H1 (cell line): ENCODE results near the gene VRK3. TPM values are rescaled to one million over a fixed set of nuclear protein-coding genes. Genes with fewer than 3 reads are reported as not detected.

Experiments
- CTCF ChIA-PET: fragments of 300-600 bp; sonication (Branson Sonifier 250); formaldehyde crosslinking; loops from one replicate; lab custom pipeline; 2021; ENCODE audit not compliant: partially characterized antibody; lab: Charles Lee
- POLR2A ChIA-PET: fragments of 300-600 bp; sonication (Branson Sonifier 250); formaldehyde crosslinking; loops from one replicate; lab custom pipeline; 2021; ENCODE audit warnings: inconsistent platforms; ENCODE audit not compliant: partially characterized antibody; lab: Charles Lee
- DNase-seq, 2 experiments: peaks; one replicate each; pipeline versions ENCODE4 v3.0.0 to v3.0.0-alpha.2; 2010 to 2022; ENCODE audit warnings: low spot score in 2 of 2, low read depth in 1 of 2, mixed read lengths in 1 of 2
- FAIRE-seq: peaks from 2 replicates; lab custom pipeline; 2011; peaks lifted over from hg19 to GRCh38; lab: Jason Lieb, UNC
- H2AFZ ChIP-seq: 2 replicates; pipeline ENCODE4 v1.8.1; 2012; ENCODE audit warnings: low read length, inconsistent platforms
- H2AK5ac ChIP-seq: 2 replicates; pipeline ENCODE4 v1.6.1; 2013; ENCODE audit warnings: low read depth, low read length
- H2BK120ac ChIP-seq: replicated peaks from 2 replicates; pipeline ENCODE3; 2013; ENCODE audit warnings: low read depth, low read length, inconsistent platforms
- H2BK12ac ChIP-seq: 2 replicates; pipeline ENCODE4 v1.6.1; 2013; ENCODE audit warnings: low read depth, low read length
- H2BK15ac ChIP-seq: 2 replicates; pipeline ENCODE4 v1.6.1; 2013; ENCODE audit warnings: low read length
- H2BK20ac ChIP-seq: 2 replicates; pipeline ENCODE4 v1.6.1; 2013; ENCODE audit warnings: low read length
- H2BK5ac ChIP-seq: 2 replicates; pipeline ENCODE4 v1.6.1; 2013; ENCODE audit warnings: low read depth, low read length
- H3K14ac ChIP-seq: 2 replicates; pipeline ENCODE4 v1.6.1; 2013; ENCODE audit warnings: inconsistent platforms; ENCODE audit not compliant: insufficient read length
- H3K18ac ChIP-seq: 2 replicates; pipeline ENCODE4 v1.6.1; 2013; ENCODE audit warnings: low read length; ENCODE audit errors: extremely low read depth
- H3K23ac ChIP-seq: 2 replicates; pipeline ENCODE4 v1.6.1; 2013; ENCODE audit warnings: inconsistent platforms; ENCODE audit not compliant: insufficient read length
- H3K23me2 ChIP-seq: 2 replicates; pipeline ENCODE4 v1.6.1; 2013; ENCODE audit warnings: low read depth, low read length
- H3K27ac ChIP-seq: 2 replicates; pipeline ENCODE4 v1.6.1; 2011; ENCODE audit warnings: low read depth, low read length, inconsistent platforms
- H3K27me3 ChIP-seq, 4 experiments: replicated peaks in 1 of 4; 1 replicate in 1 of 4; 2 replicates in 3 of 4; pipeline versions ENCODE4 v1.6.1 to v1.8.1; 2011 to 2013; ENCODE audit warnings: low read length in 3 of 4, mild to moderate bottlenecking in 3 of 4, inconsistent platforms in 2 of 4, mixed read lengths in 2 of 4, moderate library complexity in 1 of 4; ENCODE audit not compliant: control insufficient read depth in 3 of 4, insufficient read depth in 3 of 4; ENCODE audit errors: extremely low read depth in 1 of 4
- H3K36me3 ChIP-seq, 4 experiments: 2 replicates each; pipeline versions ENCODE4 v1.6.1 to v1.8.1; 2011 to 2013; ENCODE audit warnings: mild to moderate bottlenecking in 4 of 4, low read length in 3 of 4, moderate library complexity in 2 of 4, control low read depth in 1 of 4, inconsistent platforms in 1 of 4; ENCODE audit not compliant: insufficient read depth in 4 of 4, control insufficient read depth in 2 of 4
- H3K4ac ChIP-seq: replicated peaks from 2 replicates; pipeline ENCODE3; 2013; ENCODE audit warnings: low read length, low read depth, mixed read lengths, inconsistent platforms; ENCODE audit not compliant: insufficient read length
- H3K4me1 ChIP-seq, 4 experiments: replicated peaks in 1 of 4; 1 replicate in 1 of 4; 2 replicates in 3 of 4; pipeline versions ENCODE4 v1.6.1 to v1.8.1; 2011 to 2013; ENCODE audit warnings: low read length in 3 of 4, inconsistent platforms in 2 of 4, mixed read lengths in 1 of 4; ENCODE audit not compliant: insufficient read depth in 4 of 4, control insufficient read depth in 3 of 4
- H3K4me2 ChIP-seq, 2 experiments: 2 replicates each; pipeline versions ENCODE4 v1.6.1 to v1.8.1; 2011 to 2013; ENCODE audit warnings: low read depth in 2 of 2, low read length in 2 of 2, control low read depth in 1 of 2, inconsistent platforms in 1 of 2, mild to moderate bottlenecking in 1 of 2; ENCODE audit not compliant: insufficient read depth in 1 of 2
- H3K4me3 ChIP-seq, 4 experiments: fragments of 200-600, 300-600 bp in 1 of 4; sonication (generic), shearing (Covaris generic), sonication (Bioruptor Twin) in 1 of 4; 2 replicates each; pipeline versions ENCODE4 v1.5.1 to v1.8.1; 2011 to 2016; ENCODE audit warnings: low read length in 4 of 4, low read depth in 3 of 4, control low read depth in 2 of 4, inconsistent platforms in 2 of 4, mild to moderate bottlenecking in 2 of 4, mixed read lengths in 1 of 4, moderate library complexity in 1 of 4; ENCODE audit not compliant: insufficient read depth in 2 of 4; ENCODE audit errors: extremely low read depth in 1 of 4
- H3K56ac ChIP-seq: replicated peaks from 2 replicates; pipeline ENCODE3; 2013; ENCODE audit warnings: low read depth, mild to moderate bottlenecking, mixed read lengths, low read length, inconsistent platforms; ENCODE audit not compliant: insufficient read length
- H3K79me1 ChIP-seq: 2 replicates; pipeline ENCODE4 v1.6.1; 2013; ENCODE audit warnings: low read depth, low read length, control low read depth
- H3K79me2 ChIP-seq, 2 experiments: 2 replicates each; pipeline versions ENCODE4 v1.6.1 to v1.8.1; 2012 to 2013; ENCODE audit warnings: low read length in 2 of 2, mild to moderate bottlenecking in 2 of 2, inconsistent platforms in 1 of 2; ENCODE audit not compliant: insufficient read depth in 2 of 2, control insufficient read depth in 1 of 2
- H3K9ac ChIP-seq, 4 experiments: replicated peaks in 1 of 4; 1 replicate in 1 of 4; 2 replicates in 3 of 4; pipeline versions ENCODE4 v1.6.1 to v1.8.1; 2011 to 2013; ENCODE audit warnings: low read depth in 3 of 4, low read length in 3 of 4, control low read depth in 2 of 4, mild to moderate bottlenecking in 2 of 4, moderate library complexity in 2 of 4, inconsistent platforms in 1 of 4; ENCODE audit errors: extremely low read depth in 1 of 4
- H3K9me3 ChIP-seq, 2 experiments: 2 replicates each; pipeline versions ENCODE4 v1.6.1 to v1.8.1; 2012 to 2013; ENCODE audit warnings: mild to moderate bottlenecking in 2 of 2, moderate library complexity in 2 of 2, control low read depth in 1 of 2, inconsistent platforms in 1 of 2, low read depth in 1 of 2, low read length in 1 of 2, mixed read lengths in 1 of 2; ENCODE audit not compliant: insufficient read depth in 2 of 2
- H4K20me1 ChIP-seq, 2 experiments: replicated peaks in 1 of 2; 2 replicates each; pipeline versions ENCODE3 to v1.8.1; 2011 to 2013; ENCODE audit warnings: inconsistent platforms in 2 of 2, low read length in 2 of 2, mild to moderate bottlenecking in 1 of 2; ENCODE audit not compliant: insufficient read depth in 2 of 2, control insufficient read depth in 1 of 2
- H4K5ac ChIP-seq: 2 replicates; pipeline ENCODE4 v1.6.1; 2013; ENCODE audit warnings: low read length, low read depth, mixed read lengths, inconsistent platforms; ENCODE audit not compliant: insufficient read length
- H4K8ac ChIP-seq: 2 replicates; pipeline ENCODE4 v1.8.0; 2013; ENCODE audit warnings: mild to moderate bottlenecking, moderate library complexity, low read length, inconsistent platforms; ENCODE audit not compliant: insufficient read depth; ENCODE audit errors: extremely low read depth
- H4K91ac ChIP-seq: replicated peaks from 2 replicates; pipeline ENCODE3; 2013; ENCODE audit warnings: low read length, mixed read lengths, inconsistent platforms; ENCODE audit not compliant: insufficient read length
- SP2 ChIP-seq: IDR thresholded peaks from 2 replicates; pipeline ENCODE4 v1.6.1; 2012; ENCODE audit warnings: mild to moderate bottlenecking, low read length, inconsistent platforms
- WGBS, 2 experiments: shearing (Covaris generic) in 1 of 2; methylation state at CpG; one replicate each; pipeline versions ENCODE4 v1.1.6 to v1.1.7; 2013 to 2015; ENCODE audit warnings: low lambda C conversion rate in 2 of 2, mixed read lengths in 2 of 2, inconsistent platforms in 1 of 2, low coverage in 1 of 2, missing lambda C conversion rate in 1 of 2; ENCODE audit not compliant: insufficient replicate concordance in 2 of 2, insufficient coverage in 1 of 2, insufficient read length in 1 of 2; ENCODE audit errors: extremely low coverage in 1 of 2, missing lambda C conversion rate in 1 of 2; 5-methylcytosine and 5-hydroxymethylcytosine counted together
- polyA plus RNA-seq, 7 experiments: library from polyadenylated mRNA; depleted of rRNA in 3 of 7; stranded (reverse) in 5 of 7; unstranded in 2 of 7; fragments of >200 nt in 5 of 7; fragments of 200-250 nt in 2 of 7; gene quantifications; 1 replicate in 5 of 7; 2 replicates in 1 of 7; 4 replicates in 1 of 7; pipeline versions ENCODE4 v1.2.1 to v1.2.3, GENCODE V29; 2011 to 2013; ENCODE audit warnings: missing spikeins in 2 of 7, mixed read lengths in 2 of 7
- total RNA-seq: library from RNA; stranded (reverse); fragmentation: NEBNext Ultra II Directional; extraction: Animal tissue kit (Norgen Biotek cat#: 25700); gene quantifications from 2 replicates; pipeline ENCODE4 v1.2.1, GENCODE V29; 2021

VRK3 gene
- total and polyA plus RNA-seq, 2 of the 8 experiments (the other 6 are each of a cell fraction or from before 2014, with no cell fraction given) = 21.3 to 36.1 TPM

GRCh38 chr19:49932731-49933131, 92.4 kb downstream of the VRK3 start:
- Histone ChIP-seq H3K79me1 (peaks cover 3% of the 10 kb centered on the region; the same call in 1 of the 2 replicates), H3K9ac (no peak overlapping the region), H4K8ac (no peak overlapping the region), H2BK15ac (no peak overlapping the region), H3K56ac (no peak overlapping the region), H2AFZ (no peak overlapping the region), H3K4me1 (peaks cover 0 to 2% (median under 1%) of the 10 kb centered on the region in 4 experiments; a peak in 3 of 7 replicates), H4K20me1 (no peaks in the 10 kb centered on the region), H4K91ac (no peak overlapping the region), H3K27ac (no peak overlapping the region), H3K14ac (no peak overlapping the region), H3K27me3 (no peaks in the 10 kb centered on the region), H2BK120ac (no peak overlapping the region)
- 89% methylated on average over 18 of the region's 25 CpGs; no CpG with 5 or more reads in 1 of the 2 experiments for WGBS, 2 experiments
- no peak for FAIRE-seq
- no peak for TF ChIP-seq SP2
- TF ChIP-seq, all 59 proteins: peak for 0
- Histone ChIP-seq H3K79me2 (peaks cover 5 to 14% of the 10 kb centered on the region in 2 experiments), H3K4ac (no peak overlapping the region), H3K4me3 (no peak overlapping the region), H3K23ac (no peak overlapping the region), H3K23me2 (peaks cover 9% of the 10 kb centered on the region), H3K36me3 (peaks cover 0 to 1% (median under 1%) of the 10 kb centered on the region in 4 experiments; a peak in 5 of 8 replicates), H2AK5ac (no peak overlapping the region), H3K9me3 (no peaks in the 10 kb centered on the region), H2BK5ac (no peak overlapping the region), H2BK20ac (no peak overlapping the region), H4K5ac (no peak overlapping the region), H2BK12ac (no peak overlapping the region), H3K4me2 (no peak overlapping the region), H3K18ac (no peak overlapping the region)
- POLR2A ChIA-PET = interaction anchor here (0.8 to 4.1 kb wide), 8 partner anchors 8 to 52 kb away, joined by 4 to 36 read pairs (median 6); no protein-coding TSS in a partner anchor
- DNase-seq = no peak
- CTCF ChIA-PET = interaction anchor here (1.0 to 1.6 kb wide), 2 partner anchors 45 to 51 kb away, joined by 3 to 14 read pairs; no protein-coding TSS in a partner anchor
